WI38 (cell line): ENCODE results near the gene HSPB9.
A peak's percentile ranks its signal among the peaks of the same experiment; 100 is the strongest.

Experiments
- H3K4me3 ChIP-seq: 2 replicates; pipeline ENCODE4 v1.5.1; 2011; ENCODE audit warnings: low read depth, mild to moderate bottlenecking, control low read depth, low read length
- TF ChIP-seq, protein P1 (sequence below): IDR thresholded peaks from 2 replicates; pipeline ENCODE4 v1.5.1; 2012; ENCODE audit warnings: low read depth, mild to moderate bottlenecking, control low read depth, low read length

HSPB9 gene

DNA sequence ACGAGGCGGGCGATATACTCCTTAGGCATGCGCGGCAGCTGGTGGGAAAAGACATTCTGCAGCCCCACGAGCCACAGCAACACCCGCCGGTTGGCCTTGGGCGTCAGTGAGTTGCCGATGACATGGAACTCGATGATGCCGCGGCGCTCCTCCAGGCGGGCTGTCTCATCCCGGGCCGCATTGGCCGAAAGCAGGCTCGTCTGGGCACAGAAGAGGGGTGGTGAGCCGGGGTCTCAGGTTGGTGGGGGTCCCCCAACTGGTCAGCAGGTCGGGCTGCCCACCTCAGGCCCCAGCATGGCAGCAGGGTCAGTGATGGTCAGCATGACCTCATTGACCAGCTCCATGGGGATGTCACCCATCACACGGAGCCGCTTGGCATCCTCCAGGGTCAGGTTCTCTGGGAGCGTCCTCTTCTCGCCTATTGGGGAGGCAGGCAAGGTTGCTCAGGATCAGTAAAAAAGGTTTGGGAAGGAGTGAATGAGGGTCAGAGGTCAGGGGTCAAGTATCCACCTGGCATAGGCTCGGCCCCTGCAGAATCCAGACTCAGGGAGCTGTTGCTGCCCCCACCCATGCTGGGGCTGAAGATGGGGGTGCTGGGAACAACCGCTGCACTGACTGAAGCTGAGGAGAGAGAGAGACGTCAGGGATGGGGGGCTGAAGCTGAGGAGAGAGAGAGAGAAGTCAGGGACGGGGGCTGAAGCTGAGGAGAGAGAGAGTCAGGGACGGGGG lies 5.0 kb upstream of the HSPB9 start:
- H3K4me3 ChIP-seq: no peak overlapping the region
- TF ChIP-seq, protein P1, sequence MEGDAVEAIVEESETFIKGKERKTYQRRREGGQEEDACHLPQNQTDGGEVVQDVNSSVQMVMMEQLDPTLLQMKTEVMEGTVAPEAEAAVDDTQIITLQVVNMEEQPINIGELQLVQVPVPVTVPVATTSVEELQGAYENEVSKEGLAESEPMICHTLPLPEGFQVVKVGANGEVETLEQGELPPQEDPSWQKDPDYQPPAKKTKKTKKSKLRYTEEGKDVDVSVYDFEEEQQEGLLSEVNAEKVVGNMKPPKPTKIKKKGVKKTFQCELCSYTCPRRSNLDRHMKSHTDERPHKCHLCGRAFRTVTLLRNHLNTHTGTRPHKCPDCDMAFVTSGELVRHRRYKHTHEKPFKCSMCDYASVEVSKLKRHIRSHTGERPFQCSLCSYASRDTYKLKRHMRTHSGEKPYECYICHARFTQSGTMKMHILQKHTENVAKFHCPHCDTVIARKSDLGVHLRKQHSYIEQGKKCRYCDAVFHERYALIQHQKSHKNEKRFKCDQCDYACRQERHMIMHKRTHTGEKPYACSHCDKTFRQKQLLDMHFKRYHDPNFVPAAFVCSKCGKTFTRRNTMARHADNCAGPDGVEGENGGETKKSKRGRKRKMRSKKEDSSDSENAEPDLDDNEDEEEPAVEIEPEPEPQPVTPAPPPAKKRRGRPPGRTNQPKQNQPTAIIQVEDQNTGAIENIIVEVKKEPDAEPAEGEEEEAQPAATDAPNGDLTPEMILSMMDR: no peak

DNA sequence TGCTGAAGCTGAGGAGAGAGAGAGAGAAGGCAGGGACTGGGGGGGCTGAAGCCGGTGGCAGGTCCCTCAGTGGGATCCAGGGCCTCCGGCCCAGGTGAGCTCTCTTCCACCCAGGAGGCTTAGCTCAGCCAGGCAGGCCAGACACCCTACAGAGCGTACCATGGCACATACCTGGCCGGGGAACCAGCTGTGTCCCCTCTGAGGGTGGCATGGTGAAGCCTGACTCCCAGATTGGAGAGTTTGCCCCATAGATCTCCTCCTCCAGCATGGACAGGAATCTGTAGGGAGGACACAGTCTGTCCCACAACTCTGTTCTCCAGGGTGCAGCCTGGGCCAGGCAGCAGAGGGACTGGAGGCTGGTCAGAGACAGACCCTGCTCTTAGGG lies 4.5 kb upstream of the HSPB9 start:
- TF ChIP-seq, protein P1: no peak
- no peak overlapping the region for H3K4me3 ChIP-seq

DNA sequence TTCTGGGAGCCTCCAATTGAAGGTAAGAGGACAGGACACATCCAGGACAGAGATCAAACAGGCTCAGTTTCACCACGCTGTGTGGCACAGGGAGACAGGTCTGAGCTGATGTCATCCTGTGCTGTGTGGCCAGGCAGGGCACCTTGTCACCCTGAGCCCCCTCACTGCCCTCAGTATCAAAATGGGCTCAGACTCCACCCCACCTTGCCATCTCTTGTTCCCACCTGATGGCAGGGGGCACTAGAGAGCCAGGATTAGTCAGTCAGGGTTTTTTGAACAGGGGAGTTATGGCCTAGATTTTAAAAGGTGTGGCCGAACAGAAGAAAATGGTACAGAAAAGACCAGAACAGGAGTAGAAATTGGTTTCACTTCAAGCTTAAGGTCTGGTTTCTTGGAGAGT lies 4.1 kb upstream of the HSPB9 start:
- TF ChIP-seq, protein P1: peak; percentile 36; the same call in 1 of the 2 replicates

DNA sequence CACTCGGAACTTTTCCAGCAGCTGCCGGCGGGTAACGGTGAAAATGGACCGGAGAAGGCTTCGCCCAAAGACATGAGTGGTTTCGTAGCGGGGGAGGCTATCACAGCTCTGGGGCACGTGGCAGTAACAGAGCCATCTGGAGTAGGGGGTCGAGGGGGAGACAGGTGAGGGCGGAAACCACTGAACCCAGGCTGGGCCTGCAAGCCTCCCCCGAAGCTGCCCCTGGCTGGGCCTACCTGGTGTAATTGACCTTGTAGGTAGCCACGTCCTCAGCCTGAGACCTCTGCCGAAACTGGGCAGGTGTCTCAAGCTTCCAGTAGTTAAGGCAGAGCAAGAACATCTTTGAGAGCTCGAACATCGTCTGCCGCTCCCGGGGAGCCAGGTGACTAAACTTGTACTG lies 3.3 kb upstream of the HSPB9 start:
- H3K4me3 ChIP-seq: no peak overlapping the region
- TF ChIP-seq, protein P1: no peak

More for the DNA sequence above, 4.1 kb upstream of the HSPB9 start:
- no peak overlapping the region for H3K4me3 ChIP-seq

DNA sequence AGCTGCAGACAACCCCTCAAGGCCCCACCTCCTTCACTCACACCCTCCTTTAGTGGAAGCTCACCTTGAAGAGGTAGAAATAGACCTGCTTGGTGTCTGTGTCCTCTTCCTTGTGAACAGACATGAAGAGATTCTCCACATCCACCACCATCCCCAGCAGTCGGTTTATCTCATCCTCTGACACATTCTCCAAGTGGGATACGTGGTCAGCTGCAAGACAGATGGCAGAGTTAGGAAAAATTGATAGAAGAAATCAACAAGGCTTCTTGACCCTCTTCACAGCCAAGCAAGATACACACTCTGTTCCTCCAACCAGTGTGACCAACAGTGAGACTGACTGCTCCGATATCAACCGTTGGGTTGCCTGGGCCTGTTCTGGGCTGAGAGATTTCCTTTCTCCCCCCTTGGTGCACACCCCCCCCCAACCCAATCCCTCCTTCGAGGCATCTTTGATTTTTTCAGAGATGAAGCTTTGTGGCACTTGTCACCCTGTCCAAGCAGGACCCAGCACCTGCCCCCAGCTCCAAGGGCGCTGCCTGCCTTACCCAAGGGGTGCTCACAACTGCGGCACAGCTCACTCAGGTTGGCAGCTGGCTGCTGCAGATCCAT lies 2.3 kb upstream of the HSPB9 start:
- H3K4me3 ChIP-seq: peak overlapping the region; percentile 57
- TF ChIP-seq, protein P1: no peak

DNA sequence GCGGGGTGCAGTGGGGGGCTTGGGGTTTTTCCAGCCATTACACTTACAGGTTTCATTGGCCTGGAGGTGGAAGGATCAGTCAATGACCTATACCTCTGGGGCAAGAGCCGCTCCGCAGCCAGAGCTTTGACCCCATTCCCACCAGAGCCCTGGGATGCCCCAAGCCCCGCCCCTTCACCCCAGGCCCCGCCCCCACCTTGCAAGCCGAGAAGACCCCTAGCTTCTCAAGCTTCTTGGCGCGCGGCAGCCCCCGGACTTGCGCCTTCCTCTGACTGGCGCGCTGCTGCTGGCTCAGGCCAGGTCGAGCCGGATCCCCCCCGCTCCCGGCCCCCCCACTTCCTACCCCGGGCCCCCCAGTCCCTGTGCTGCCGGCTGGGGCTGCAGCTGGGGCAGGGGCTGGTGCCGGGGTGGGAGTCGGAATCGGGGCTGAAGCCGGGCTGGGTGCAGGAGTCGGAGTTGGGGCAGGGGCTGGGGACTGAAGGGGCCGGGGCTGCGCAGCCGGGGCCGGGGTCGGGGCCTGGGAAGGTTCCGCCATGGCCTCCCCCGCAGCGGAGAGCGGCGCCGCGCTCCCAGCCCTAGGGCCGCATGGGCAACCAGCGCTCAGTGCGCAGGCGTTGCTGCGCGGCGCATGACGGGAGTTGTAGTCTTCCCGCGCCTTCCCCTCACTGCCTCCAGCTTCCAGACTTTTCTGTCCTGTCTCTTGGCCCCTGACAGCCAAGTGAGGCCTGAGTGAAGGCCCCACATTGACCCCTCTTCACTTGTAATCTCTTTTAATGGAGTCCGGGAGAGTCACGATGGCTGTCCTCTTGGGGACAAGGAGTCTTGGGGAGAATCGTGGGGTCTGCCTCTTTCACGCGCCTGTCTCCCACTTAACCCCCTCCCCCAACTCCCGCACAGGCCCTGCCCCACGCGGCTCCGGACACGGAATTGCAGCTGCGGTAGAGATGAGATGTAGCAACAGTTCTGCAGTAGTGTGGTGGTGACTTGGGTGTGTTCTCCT lies 1.5 kb upstream of the HSPB9 start, which contains the start of gene KAT2A:
Gene KAT2A, minus strand, starts transcription at position 598 of the 1,000 bp plus-strand sequence. Its CDS starts 63 bp downstream, at position 535.
- peak within 1 kb of the TSS; percentile 57 for H3K4me3 ChIP-seq
- TF ChIP-seq, protein P1: no peak
